K562 (cell line): ENCODE measurements around the gene ENTPD3. TPM values are rescaled to one million over a fixed set of nuclear protein-coding genes. Genes with fewer than 3 reads are reported as not detected.

Experiments used
- BRD9 ChIP-seq: fragments of 450-650 bp; IDR thresholded peaks from 2 replicates; pipeline ENCODE4 v1.6.1; 2018; ENCODE audit warnings: low read depth; ENCODE audit not compliant: partially characterized antibody
- CTBP1 ChIP-seq: fragments of 450-650 bp; IDR thresholded peaks from 2 replicates; pipeline ENCODE4 v1.6.1; 2016; ENCODE audit warnings: borderline replicate concordance
- FUS ChIP-seq: fragments of 200-400 bp; formaldehyde crosslinking; optimal IDR thresholded peaks from 2 replicates; pipeline ENCODE3; 2017; ENCODE audit warnings: low read depth, low read length
- GTF2B ChIP-seq: IDR thresholded peaks from 2 replicates; pipeline ENCODE4 v1.6.1; 2011; ENCODE audit not compliant: insufficient read length; ENCODE audit errors: extremely low read depth
- HMG20B ChIP-seq: fragments of 250-450 bp; sonication (Bioruptor Pico); IDR thresholded peaks from 2 replicates; pipeline ENCODE4 v1.5.0; 2021; ENCODE audit warnings: mild to moderate bottlenecking
- HNRNPLL ChIP-seq: fragments of 200-400 bp; formaldehyde crosslinking; IDR thresholded peaks from 2 replicates; pipeline ENCODE4 v1.6.1; 2017; ENCODE audit warnings: low read length, low read depth, mild to moderate bottlenecking; ENCODE audit not compliant: poor library complexity, severe bottlenecking
- HNRNPUL1 ChIP-seq: fragments of 200-400 bp; formaldehyde crosslinking; IDR thresholded peaks from 2 replicates; pipeline ENCODE4 v1.6.1; 2017; ENCODE audit warnings: low read length
- L3MBTL2 ChIP-seq: fragments of 450-650 bp; IDR thresholded peaks from 2 replicates; pipeline ENCODE4 v1.6.1; 2016; ENCODE audit warnings: mild to moderate bottlenecking, moderate library complexity
- MIER1 ChIP-seq: fragments of 450-650 bp; IDR thresholded peaks from 2 replicates; pipeline ENCODE4 v1.6.1; 2016; ENCODE audit warnings: antibody characterized with exemption, mild to moderate bottlenecking, low read depth
- NR2C1 ChIP-seq, 2 experiments: fragments of 450-650 bp; IDR thresholded peaks; 2 replicates each; pipeline ENCODE4 v1.6.1; 2017; ENCODE audit warnings: mild to moderate bottlenecking in 2 of 2, antibody characterized with exemption in 1 of 2, inconsistent platforms in 1 of 2, missing compliant biosample characterization in 1 of 2, missing genetic modification characterization in 1 of 2
- PCBP2 ChIP-seq: fragments of 200-400 bp; formaldehyde crosslinking; IDR thresholded peaks from 2 replicates; pipeline ENCODE4 v1.6.1; 2018; ENCODE audit warnings: low read length, low read depth, mild to moderate bottlenecking, moderate library complexity; ENCODE audit not compliant: poor library complexity, severe bottlenecking
- POU5F1 ChIP-seq: fragments of 150-350 bp; IDR thresholded peaks from 2 replicates; pipeline ENCODE4 v1.6.1; 2014; ENCODE audit warnings: borderline replicate concordance, low read length, low read depth, mild to moderate bottlenecking; ENCODE audit not compliant: partially characterized antibody
- PTRF ChIP-seq: fragments of 450-650 bp; IDR thresholded peaks from 2 replicates; pipeline ENCODE4 v1.6.1; 2016; ENCODE audit warnings: mild to moderate bottlenecking, missing genetic modification characterization, missing compliant biosample characterization
- SRSF9 ChIP-seq: fragments of 200-400 bp; formaldehyde crosslinking; IDR thresholded peaks from 2 replicates; pipeline ENCODE4 v1.6.1; 2017; ENCODE audit warnings: low read depth, low read length, borderline replicate concordance
- ZBTB7A ChIP-seq: IDR thresholded peaks from 2 replicates; pipeline ENCODE4 v1.6.1; 2011; ENCODE audit warnings: low read depth, mild to moderate bottlenecking, low read length, moderate library complexity, borderline replicate concordance; ENCODE audit not compliant: control insufficient read depth
- ZFP30 ChIP-seq: fragments of 250-450 bp; sonication (Bioruptor Pico); IDR thresholded peaks from 2 replicates; pipeline ENCODE4 v1.8.0; 2022; ENCODE audit warnings: moderate library complexity, mild to moderate bottlenecking, inconsistent platforms, borderline replicate concordance
- ZNF583 ChIP-seq: fragments of 250-450 bp; sonication (Bioruptor Pico); IDR thresholded peaks from 2 replicates; pipeline ENCODE4 v1.4.0; 2020
- ZZZ3 ChIP-seq: fragments of 450-650 bp; IDR thresholded peaks from 2 replicates; pipeline ENCODE4 v1.6.1; 2016; ENCODE audit warnings: antibody characterized with exemption, mild to moderate bottlenecking, moderate library complexity
- polyA plus RNA-seq, 8 experiments: library from polyadenylated mRNA; depleted of rRNA in 4 of 8; stranded (reverse) in 5 of 8; unstranded in 3 of 8; fragments of >200 nt; fragmentation: Nextera tagmentation in 2 of 8; fragmentation: Illumina TruSeq in 1 of 8; extraction: Ambion mirVana in 2 of 8; extraction: Trizol in 1 of 8; gene quantifications; 2 replicates each; pipeline versions ENCODE4 v1.2.1 to v1.2.3, GENCODE V29; 2011 to 2014; ENCODE audit warnings: inconsistent platforms in 1 of 8, missing spikeins in 1 of 8
- total RNA-seq, 7 experiments: library from RNA; depleted of rRNA in 6 of 7; stranded (reverse); fragments of >200 nt in 6 of 7; fragmentation: Illumina TruSeq in 2 of 7; extraction: Trizol in 2 of 7; gene quantifications; 2 replicates each; pipeline versions ENCODE4 v1.2.1 to v1.2.3, GENCODE V29; 2011 to 2021; ENCODE audit warnings: low replicate concordance in 1 of 7
- TF ChIP-seq, protein P1 (sequence below): fragments of 150-350 bp; IDR thresholded peaks from 2 replicates; pipeline ENCODE4 v1.6.1; 2014; ENCODE audit warnings: low read depth, mild to moderate bottlenecking, low read length, borderline replicate concordance
- TF ChIP-seq, protein P2 (sequence below): fragments of 250-450 bp; sonication (Bioruptor Pico); IDR thresholded peaks from 2 replicates; pipeline ENCODE4 v1.4.0; 2020; ENCODE audit warnings: mild to moderate bottlenecking, moderate library complexity

ENTPD3 gene
- total and polyA plus RNA-seq, 9 of the 15 experiments (the other 6 are each of a cell fraction or from before 2014, with no cell fraction given): 0.23 to 2.1 (median 0.58) TPM

DNA sequence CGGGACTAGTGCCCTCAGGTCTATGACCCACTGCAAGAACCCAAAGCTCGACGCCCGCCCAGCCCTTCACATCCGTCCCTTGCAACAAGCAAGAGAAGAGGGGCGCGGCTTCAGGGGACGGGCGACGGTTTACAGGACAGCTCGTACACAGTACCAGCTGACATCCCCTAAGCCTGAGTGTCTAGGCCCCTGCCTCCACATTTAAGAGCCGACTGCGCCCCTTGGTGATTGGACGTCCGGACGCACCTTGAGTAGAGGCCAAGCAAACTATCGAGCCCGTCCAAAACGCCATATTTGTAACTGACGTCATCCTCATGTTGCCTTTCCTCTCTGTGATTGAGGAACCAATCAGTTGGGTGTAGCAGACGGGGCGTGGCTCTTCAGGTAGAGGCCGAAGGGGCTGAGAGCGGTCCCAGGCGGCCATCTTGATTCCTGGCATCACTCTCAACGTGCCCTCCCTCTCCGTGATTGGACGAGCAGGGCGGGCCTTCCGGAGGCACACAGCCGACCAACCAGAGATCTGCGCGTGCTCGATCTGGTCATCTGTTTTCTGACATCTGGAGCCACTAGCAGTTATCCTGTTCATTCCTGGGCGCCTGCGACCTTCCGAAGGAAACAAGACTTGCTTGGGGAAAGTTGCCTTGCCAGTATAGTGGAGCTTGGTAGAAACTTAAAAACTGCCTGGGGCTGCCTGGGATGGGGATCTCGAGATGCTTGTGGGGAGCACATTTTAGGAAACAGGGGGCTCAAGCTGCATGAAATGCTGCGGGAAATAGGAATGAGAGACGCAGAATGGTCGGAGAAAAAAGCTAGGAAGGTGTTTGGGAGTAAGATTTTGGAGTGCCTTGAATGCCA, 66.1 kb downstream of the ENTPD3 start (continued):
- TF ChIP-seq, protein P1, sequence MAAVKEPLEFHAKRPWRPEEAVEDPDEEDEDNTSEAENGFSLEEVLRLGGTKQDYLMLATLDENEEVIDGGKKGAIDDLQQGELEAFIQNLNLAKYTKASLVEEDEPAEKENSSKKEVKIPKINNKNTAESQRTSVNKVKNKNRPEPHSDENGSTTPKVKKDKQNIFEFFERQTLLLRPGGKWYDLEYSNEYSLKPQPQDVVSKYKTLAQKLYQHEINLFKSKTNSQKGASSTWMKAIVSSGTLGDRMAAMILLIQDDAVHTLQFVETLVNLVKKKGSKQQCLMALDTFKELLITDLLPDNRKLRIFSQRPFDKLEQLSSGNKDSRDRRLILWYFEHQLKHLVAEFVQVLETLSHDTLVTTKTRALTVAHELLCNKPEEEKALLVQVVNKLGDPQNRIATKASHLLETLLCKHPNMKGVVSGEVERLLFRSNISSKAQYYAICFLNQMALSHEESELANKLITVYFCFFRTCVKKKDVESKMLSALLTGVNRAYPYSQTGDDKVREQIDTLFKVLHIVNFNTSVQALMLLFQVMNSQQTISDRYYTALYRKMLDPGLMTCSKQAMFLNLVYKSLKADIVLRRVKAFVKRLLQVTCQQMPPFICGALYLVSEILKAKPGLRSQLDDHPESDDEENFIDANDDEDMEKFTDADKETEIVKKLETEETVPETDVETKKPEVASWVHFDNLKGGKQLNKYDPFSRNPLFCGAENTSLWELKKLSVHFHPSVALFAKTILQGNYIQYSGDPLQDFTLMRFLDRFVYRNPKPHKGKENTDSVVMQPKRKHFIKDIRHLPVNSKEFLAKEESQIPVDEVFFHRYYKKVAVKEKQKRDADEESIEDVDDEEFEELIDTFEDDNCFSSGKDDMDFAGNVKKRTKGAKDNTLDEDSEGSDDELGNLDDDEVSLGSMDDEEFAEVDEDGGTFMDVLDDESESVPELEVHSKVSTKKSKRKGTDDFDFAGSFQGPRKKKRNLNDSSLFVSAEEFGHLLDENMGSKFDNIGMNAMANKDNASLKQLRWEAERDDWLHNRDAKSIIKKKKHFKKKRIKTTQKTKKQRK: no peak
- no peak for TF ChIP-seq ZBTB7A
- no peak for TF ChIP-seq ZZZ3
- TF ChIP-seq ZNF583 (CRISPR knock-in tag): no peak
- no peak for TF ChIP-seq ZFP30 (CRISPR knock-in tag)
- TF ChIP-seq MIER1: no peak; the same call in 1 of the 2 replicates
- TF ChIP-seq CTBP1: peak; percentile 85
- TF ChIP-seq POU5F1: no peak
- TF ChIP-seq PCBP2: no peak
- TF ChIP-seq GTF2B: no peak
- peak; percentile 61 for TF ChIP-seq NR2C1 (IDR thresholded peaks at IDR 0.05)
- TF ChIP-seq NR2C1 (tag; IDR thresholded peaks at IDR 0.05): peak; percentile 82
- TF ChIP-seq HMG20B (CRISPR knock-in tag): no peak
- no peak for TF ChIP-seq PTRF (tag)
- no peak for TF ChIP-seq FUS
- TF ChIP-seq, protein P2, sequence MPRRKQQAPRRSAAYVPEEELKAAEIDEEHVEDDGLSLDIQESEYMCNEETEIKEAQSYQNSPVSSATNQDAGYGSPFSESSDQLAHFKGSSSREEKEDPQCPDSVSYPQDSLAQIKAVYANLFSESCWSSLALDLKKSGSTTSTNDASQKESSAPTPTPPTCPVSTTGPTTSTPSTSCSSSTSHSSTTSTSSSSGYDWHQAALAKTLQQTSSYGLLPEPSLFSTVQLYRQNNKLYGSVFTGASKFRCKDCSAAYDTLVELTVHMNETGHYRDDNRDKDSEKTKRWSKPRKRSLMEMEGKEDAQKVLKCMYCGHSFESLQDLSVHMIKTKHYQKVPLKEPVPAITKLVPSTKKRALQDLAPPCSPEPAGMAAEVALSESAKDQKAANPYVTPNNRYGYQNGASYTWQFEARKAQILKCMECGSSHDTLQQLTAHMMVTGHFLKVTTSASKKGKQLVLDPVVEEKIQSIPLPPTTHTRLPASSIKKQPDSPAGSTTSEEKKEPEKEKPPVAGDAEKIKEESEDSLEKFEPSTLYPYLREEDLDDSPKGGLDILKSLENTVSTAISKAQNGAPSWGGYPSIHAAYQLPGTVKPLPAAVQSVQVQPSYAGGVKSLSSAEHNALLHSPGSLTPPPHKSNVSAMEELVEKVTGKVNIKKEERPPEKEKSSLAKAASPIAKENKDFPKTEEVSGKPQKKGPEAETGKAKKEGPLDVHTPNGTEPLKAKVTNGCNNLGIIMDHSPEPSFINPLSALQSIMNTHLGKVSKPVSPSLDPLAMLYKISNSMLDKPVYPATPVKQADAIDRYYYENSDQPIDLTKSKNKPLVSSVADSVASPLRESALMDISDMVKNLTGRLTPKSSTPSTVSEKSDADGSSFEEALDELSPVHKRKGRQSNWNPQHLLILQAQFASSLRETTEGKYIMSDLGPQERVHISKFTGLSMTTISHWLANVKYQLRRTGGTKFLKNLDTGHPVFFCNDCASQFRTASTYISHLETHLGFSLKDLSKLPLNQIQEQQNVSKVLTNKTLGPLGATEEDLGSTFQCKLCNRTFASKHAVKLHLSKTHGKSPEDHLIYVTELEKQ: 0 out of 2 replicates have a peak, but pooled peaks have one; percentile 7
- peak; percentile 77 for TF ChIP-seq L3MBTL2
- TF ChIP-seq HNRNPLL: peak; percentile 53
- TF ChIP-seq HNRNPUL1: no peak
- no peak for TF ChIP-seq SRSF9
- peak; percentile 73 for TF ChIP-seq BRD9
